ENCODE data around the gene ALG3.

The ALG3 gene

DNA sequence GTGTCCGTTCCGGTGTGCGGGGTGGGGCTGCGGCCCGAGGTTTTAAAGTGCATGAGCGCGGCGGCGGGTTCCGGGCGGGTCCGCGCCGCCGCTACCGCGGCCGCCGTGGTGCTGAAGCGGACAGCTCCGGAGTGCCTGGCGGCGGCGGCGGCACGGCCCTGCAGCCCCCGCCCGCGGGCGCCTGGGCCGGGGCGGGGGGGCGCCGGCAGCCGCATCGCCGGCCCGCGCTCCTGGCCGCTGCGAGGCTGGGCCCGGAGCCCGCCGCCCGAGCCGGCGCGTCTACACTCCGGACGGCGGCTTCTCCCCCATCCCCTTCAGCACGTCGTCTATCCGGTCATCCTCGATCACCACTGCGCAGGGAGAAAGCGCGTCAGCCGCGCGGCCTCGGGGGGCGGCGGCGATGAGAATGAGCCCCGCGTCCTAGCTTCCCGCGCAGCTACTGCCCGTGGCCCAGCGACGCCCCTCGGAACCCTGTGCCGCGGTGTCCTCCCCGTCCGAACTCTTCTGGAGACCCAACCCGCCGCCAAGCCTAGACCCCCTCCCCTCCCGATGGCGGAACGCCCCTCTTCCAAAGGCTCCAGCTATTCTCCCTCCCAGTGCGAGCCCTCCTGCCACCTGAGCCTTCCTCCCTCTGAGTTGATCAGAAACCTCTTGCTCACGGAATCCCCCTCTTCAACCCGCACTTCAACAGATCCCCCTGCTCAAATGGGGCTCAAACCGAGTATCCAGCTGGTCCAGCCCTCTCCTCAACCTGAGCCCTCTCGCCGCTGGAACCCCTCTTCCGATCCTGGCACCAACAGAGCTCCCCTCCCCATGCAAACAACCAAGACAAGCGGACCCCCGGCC is 11.3 kb upstream of the ALG3 start:
- DNase-seq: peak; percentile 14

DNA sequence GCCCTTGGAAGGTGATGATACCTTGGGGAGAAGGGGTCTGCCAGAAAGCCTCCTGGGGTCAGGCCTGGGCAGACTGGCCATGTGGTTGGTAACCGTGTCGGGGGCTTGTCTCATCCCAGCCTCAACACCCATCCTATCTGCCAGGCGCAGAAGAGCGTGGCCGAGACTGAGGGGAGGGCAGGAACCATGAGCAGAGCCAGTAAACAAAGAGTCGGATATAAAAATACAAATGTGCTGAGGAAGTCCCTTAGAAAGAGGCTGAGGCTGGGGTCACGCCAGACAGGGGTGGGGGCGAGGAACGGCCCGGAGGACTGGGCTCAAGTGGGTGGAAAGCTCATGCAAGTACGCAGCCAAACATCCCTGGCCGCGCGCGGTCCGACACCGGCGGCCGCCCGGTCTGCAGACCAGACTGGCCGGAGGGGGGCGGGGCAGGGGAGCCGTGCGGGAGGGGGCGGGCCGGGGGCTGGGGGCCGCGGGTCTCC is 10.7 kb upstream of the ALG3 start:
- no peak for DNase-seq

DNA sequence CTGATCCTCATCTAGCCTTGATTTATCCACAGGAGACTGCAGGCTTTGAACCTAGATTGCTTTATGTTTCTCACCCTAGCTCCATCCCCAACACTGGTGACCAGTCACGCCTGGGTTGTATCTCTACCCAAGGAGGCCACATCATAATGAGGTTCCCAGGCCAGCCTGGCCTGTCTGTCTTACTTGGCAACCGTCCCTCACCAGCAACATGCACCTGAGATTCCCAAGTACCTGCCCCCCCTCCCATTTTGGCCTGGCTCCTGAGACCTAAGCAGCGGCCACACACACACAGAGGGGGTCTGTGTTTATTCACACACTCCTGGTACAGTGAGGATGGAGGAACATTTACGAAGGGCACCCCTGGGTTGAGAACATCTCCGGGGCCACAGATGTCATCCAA is 10.2 kb upstream of the ALG3 start:
- no peak for DNase-seq

DNA sequence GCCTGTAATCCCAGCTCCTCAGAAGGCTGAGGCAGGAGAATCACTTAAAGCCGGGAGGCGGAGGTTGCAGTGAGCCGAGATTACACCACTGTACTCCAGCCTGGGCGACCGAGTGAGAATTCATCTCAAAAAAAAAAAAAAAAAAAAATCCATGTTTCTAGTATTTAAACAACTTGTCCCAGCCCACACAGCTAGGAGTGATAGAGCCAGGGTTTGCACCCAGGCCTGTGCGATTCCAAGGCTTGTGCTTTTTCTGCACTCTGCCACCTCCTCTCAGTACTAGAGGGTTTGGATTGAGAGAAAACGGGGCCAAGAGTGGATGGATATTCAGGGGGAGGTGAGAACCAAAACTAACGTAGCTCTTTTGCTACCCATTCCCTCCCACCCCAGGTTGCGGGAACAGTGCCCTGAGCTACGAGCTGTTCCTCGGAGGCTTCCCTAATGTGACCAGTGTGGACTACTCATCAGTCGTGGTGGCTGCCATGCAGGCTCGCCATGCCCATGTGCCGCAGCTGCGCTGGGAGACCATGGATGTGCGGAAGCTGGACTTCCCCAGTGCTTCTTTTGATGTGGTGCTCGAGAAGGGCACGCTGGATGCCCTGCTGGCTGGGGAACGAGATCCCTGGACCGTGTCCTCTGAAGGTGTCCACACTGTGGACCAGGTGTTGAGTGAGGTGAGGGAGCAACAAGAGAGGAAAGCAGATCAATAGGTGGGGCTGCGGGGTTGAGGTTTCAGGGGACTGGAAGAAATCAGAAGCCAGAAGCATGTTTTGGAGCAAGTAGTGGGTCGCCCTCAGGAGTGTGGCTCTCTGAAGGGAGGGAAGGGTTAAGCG is 8.5 kb upstream of the ALG3 start:
- no peak for DNase-seq

DNA sequence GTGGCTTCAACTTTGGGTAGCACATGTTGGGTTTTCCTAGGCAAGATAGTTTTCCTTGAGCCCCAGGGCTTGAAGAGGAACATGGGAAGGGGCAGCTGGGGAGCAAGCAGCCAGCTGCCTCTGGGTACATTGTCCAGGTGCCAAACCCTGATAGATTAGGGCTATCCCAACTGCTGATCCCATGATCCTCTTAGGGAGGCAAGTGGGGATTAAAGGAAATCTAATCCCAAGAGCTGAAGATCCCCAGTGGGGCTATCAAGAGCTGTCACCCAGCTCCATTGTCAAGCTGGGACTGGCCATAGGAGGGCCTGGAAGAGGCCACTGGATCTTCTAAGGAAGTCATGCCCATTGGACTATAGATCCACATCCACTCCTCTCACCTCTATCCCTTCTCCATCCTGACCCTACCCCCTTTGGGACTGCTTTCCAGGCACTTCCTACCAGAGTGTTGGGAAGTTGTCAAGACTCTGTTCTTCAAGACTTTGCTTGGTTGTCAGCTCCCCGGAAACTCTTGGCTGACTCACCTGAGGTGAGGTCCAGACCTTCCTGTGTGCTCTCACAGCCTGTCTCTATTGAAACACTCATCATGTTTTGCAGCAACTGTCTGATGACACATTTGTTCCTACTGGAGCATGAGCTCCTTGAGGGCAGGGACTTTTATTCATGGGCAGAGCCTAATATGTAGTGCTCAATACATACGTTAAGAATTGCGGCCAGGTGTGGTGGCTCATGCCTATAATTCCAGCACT is 6.7 kb upstream of the ALG3 start:
- no peak for DNase-seq

DNA sequence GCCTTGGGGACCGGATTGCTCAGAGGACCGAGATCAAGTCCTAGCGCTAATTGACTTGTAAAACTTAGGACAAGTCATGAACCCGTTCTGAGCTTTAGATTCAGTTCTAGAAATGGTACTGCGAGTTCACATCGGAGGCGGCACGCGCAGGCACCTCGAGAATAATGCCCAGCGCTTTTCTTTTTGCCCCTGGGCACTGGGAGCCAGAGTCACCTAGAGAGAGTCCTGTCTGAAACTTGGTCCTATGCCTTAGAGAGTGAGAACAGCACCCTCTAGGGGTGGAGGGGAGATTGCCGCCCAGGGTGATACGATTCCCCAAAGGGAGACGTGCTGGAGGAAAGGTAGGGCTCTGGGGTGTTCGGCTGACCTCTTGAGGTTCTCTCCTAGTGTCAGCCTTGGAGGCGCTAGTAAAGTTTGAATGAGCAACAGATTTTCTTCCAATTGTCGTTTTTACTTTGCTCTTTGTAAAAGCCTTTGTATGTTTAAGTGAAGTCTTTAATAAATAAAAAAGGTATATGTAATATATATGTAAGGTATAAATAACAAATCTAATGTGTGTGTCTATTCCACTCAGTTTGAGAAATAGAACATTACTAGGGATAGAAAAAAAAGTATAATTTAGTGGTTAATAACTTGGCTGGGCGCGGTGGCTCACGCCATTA is 1.5 kb upstream of the ALG3 start:
- DNase-seq: peak; percentile 89

DNA sequence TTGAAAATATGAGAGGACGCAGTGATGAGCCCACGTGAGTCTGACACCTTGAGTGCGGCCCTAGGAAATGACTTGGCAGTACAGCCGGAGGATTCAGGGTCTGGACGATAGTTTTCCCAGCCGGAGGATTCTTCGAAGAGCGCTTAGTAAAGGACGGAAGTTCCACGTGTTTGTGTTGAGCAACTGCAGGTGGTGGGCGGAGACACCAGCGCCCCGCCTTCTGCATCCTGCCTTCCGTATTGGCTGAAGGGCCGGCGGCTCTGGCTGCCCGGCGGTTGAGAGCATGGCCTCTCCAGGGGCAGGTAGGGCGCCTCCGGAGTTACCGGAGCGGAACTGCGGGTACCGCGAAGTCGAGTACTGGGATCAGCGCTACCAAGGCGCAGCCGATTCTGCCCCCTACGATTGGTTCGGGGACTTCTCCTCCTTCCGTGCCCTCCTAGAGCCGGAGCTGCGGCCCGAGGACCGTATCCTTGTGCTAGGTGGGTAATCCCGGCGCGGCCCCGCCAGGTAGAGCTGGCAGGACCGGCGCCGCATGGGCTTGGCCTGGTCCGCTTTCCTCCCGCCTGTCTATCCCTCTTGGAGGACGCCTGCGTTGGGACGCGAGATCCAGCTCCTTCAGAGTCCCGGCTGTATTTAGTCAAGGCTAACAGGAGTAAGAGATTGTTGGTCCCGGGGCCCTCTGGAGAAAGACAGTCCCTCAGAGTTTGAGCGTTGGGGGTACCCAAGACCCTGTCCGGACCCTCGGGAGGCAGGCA is 827 bp upstream of the ALG3 start, which contains the start of gene EEF1AKMT4:
TSS of gene EEF1AKMT4 (plus strand) at position 261 of the 755 bp plus-strand sequence. CDS start at position 284, 23 bp downstream.
- peak; percentile 98 for DNase-seq

DNA sequence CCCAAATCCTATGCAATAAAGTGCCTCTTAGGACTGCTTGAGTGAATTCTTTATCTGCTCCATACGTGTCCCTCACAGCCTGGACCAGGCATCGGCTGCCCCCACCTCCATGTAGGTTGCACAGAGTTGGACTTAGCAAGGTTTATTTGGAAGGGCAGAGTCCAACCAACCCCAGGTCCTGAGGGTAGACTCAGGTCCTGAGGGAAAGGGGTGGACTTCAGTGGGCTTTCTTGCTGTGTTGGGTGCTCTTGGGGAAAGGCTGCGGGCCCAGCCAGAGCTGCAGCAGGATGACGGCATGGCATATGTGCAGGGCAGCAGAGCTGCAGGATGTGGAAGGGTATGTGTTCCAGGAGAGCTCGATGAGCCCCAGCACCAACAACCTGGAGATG is 6.5 kb downstream of the ALG3 start:
- DNase-seq: no peak

DNA sequence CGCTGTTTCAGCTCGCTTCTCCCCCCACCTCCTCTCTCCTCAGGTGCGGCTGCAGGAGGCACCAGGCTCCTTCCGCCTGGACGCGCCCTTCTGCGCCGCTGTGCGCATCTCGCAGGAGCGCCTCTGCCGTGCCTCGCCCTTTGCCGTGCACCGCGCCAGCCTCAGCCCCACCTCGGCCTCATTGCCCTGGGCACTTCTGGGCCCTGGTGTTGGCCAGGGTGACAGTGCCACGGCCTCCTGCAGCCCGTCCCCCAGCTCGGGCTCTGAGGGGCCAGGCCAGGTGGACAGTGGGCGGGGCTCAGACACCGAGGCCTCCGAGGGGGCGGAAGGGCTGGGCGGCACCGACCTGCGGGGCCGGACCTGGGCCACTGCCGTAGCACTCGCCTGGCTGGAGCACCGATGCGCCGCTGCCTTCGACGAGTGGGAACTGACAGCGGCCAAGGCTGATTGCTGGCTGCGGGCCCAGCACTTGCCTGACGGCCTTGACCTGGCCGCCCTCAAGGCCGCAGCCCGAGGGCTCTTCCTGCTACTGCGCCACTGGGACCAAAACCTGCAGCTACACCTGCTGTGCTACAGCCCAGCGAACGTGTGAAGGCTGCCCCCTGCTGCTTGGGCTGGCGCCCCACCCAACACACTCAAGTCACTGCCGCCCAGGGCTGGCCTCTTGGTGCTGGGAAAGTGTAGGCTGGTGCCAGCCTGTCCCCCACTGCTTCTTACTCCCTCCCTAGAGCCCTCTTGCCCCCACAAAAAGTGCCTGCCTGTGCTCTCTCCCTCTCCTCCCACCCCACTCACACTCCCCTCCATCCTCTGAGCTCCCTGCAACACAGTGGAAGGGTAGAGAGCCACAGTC is 7.1 kb downstream of the ALG3 start:
- no peak for DNase-seq

DNA sequence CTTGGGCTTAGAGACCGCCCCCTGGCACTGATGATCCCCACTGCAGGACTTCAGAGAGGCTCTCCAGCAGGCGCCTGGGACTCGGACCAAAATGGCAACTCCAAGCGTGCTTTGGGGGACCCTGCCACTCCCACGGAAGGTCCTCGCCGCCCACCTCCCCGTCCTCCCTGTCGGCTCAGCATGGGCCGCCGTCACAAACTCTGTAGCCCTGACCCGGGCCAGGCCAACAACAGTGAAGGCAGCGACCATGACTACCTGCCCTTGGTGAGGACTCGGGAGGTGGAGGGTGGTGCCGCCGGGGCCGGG is 7.7 kb downstream of the ALG3 start:
- DNase-seq: no peak

DNA sequence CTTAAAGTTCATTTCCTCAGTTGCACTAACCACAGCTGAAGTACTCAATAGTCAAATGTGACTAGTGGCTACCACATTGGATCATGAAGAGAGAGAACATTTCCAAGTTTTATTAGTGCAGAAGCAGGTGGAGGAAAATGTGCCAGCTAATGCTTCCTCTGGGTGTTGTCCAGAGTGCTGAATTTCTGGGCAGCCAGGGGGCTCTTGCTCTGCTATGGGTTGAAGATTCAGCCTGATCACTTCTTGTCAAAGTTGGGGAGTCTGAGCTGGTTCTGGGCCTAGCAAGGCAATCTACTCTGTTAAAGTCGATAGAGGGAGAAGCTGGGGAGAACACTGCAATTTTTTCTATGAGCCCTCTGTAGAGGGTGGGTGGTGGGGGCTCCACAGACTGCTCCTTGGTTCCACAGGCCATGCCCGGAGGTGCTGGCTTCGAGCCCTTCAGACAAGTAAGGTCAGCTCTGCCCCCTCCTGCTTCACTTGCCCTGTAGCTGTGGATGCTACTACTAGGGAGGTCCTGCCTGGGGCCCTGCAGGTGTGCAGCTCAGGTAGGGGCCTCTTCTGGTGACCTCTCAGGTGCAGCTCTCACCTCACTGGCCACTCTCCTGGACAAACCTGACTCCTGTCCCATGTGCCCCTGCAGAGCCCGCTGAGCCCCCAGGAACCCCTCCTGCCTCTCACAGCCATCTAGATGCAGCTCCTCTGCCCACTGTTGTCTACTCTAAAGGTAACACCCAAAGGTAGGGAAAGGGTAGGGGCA is 8.2 kb downstream of the ALG3 start:
- DNase-seq: no peak

DNA sequence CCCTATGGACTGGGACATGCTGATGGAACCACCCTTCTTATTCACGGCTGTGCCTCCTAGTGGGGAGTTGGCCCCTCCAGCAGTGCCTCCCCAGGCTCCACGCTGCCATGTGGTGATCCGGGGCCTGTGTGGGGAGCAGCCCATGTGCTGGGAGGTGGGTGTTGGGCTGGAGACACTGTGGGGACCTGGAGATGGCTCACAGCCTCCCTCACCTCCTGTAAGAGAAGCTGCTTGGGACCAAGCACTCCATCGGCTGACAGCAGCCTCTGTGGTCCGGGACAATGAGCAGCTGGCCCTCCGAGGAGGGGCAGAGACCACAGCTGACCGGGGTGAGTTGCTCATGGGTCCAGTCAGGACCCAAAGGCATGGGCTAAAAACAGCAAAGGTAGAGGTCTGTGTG is 9.1 kb downstream of the ALG3 start:
- no peak for DNase-seq

DNA sequence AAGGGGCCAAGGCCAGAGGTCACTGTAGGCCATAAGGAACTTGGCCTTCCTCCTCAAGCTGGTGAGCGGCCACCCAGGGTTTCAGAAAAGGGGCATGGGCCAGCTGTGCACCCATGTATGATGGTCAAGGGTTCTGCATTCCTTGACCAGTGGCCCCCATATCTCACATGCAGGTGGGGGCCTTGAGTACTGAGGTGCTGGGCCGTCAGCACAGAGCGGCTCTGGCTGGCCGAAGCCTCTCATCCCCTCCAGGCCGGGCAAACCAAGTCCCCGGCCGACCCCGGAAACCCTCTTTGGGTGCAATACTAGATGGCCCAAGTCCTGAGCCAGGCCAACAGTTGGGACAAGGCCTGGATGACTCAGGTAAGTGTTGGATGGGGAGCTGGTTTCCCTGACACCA is 9.5 kb downstream of the ALG3 start:
- no peak for DNase-seq

DNA sequence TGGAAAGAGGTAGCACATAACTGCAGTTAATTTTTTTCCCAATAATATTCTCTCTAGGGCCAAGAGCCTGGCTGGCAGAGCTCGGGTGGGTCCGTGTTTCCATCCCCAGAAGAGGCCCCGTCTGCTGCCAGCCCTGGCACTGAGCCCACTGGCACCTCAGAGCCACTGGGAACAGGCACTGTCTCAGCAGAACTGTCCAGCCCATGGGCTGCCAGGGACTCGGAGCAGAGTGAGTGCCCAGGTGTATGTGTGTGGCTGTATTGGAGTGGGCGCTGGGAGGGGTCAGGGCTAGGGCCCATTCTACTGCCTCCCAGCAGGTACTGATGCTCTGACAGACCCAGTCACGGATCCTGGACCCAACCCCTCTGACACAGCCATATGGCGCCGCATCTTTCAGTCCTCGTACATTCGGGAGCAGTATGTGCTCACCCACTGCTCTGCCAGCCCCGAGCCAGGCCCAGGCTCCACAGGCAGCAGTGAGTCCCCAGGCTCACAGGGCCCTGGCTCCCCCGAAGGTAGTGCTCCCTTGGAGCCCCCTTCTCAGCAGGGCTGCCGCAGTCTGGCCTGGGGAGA is 10.4 kb downstream of the ALG3 start:
- DNase-seq: no peak

DNA sequence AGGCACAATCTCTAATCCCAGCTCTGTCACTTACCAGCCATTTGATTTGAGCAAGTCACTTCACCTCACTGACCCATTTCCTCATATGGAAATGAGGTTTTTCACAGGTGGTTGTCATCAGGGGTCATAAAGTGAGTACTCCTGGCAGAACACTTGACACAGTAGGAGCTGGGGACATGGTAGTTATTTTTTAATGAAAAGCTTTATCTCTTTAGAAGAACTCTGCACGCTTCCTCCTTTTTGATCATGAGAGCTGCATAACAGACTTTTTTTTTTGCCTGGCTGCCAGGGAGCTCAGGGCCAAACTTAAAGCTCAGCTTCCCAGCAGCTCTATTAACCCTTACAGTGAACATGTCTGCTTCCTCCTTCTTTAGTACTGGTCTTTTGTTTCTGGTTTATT is 11.0 kb downstream of the ALG3 start:
- DNase-seq: no peak

DNA sequence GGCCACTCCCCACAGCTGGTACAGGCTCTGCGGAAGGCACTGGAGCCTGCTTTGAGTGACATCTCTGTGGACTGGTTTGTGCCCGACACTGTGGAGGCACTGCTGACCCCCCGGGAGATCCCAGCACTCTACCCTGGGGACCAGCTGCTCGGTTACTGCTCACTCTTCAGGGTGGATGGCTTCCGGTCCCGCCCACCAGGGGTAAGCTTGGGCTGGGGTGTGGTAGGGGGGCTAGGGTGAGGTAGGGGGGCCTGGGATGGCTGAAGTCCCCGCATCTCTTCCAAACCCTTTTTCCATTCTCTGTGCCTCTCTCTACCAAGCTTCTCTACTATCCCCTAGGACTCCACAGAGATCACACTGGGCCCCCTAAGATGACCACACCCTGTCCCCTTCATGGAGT is 11.6 kb downstream of the ALG3 start:
- no peak for DNase-seq

DNA sequence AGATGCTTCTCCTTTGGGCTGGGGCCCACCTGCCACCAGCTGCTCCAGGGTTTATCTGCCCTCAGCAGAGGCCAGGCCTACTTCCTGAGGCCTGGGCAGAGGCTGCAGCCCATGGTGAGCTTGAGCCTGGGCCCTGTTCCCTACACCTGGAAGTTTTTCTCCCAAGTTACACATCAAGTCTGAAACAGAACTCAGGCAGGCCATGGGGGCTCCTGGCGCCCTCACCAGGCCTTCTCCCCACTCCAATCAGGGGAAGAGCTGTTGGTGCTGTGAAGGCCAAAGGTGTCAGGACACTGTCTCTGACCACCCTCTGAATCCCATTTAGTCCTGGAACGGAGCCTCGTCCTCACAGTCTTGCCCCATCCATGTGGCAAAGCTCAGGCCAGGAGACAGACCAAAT is 12.1 kb downstream of the ALG3 start:
- no peak for DNase-seq

DNA sequence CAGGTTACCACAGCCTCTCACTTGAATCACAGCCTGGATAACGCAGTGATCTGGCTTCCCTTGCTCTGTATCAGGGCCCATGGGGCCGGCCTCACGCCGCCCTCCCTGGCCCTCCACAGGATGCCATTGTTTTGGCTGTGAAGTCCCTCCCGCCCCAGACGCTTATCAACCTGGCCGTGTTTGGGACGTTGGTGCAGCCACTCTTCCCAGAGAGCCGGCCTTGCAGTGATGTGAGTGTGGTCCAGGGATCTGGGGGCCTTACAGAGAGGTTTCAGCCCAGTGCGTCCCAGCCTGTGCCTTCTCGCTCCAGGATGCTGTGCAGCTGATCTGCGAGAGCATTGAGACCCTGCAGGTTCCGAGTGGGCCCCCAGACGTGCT is 12.7 kb downstream of the ALG3 start:
- DNase-seq: no peak

DNA sequence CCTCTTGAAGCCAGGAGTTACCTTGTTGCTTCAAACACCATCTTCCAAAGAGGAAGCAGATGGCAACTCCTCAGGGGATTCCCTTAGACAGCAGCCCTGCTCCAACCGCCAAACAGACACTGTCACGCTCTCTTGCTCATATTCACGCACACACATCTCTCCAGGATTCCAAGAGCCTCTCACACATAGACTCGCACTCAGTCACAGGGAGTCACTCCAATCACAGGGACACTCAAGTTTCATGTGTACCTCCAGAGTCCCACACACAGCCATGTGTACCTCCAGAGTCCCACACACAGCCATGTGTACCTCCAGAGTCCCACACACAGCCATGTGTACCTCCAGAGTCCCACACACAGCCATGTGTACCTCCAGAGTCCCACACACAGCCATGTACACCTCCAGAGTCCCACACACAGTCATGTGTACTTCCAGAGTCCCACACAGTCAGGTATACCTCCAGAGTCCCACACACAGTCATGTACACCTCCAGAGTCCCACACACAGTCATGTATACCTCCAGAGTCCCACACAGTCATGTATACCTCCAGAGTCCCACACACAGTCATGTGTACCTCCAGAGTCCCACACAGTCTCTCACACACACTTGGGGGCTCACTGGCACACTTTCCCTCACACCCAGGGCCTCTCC is 13.3 kb downstream of the ALG3 start:
- DNase-seq: no peak

Data from CD4-positive, alpha-beta T cell treated with Interleukin-4 for 4 hours (primary cell).